Ishikawa (cell line): ENCODE data around the gene SLC6A6.

Experiments used
- CEBPB ChIP-seq: IDR thresholded peaks from 2 replicates; pipeline ENCODE4 v1.6.1; 2012
- CREB1 ChIP-seq: IDR thresholded peaks from 2 replicates; pipeline ENCODE4 v1.6.1; 2012; ENCODE audit warnings: low read depth
- EGR1 ChIP-seq: IDR thresholded peaks from 2 replicates; pipeline ENCODE4 v1.6.1; 2012
- EP300 ChIP-seq: IDR thresholded peaks from 2 replicates; pipeline ENCODE4 v1.6.1; 2012; ENCODE audit warnings: borderline replicate concordance
- FOXM1 ChIP-seq: IDR thresholded peaks from 2 replicates; pipeline ENCODE4 v1.6.1; 2012; ENCODE audit warnings: low read depth, borderline replicate concordance
- MAX ChIP-seq: IDR thresholded peaks from 2 replicates; pipeline ENCODE4 v1.6.1; 2012
- NFIC ChIP-seq: IDR thresholded peaks from 2 replicates; pipeline ENCODE4 v1.6.1; 2012
- RAD21 ChIP-seq: IDR thresholded peaks from 2 replicates; pipeline ENCODE4 v1.6.1; 2012; ENCODE audit warnings: low read depth
- TAF1 ChIP-seq: IDR thresholded peaks from 2 replicates; pipeline ENCODE4 v1.6.1; 2012; ENCODE audit warnings: low read depth, mild to moderate bottlenecking
- TCF12 ChIP-seq: IDR thresholded peaks from 2 replicates; pipeline ENCODE4 v1.6.1; 2012; ENCODE audit warnings: low read depth
- TEAD4 ChIP-seq: IDR thresholded peaks from 2 replicates; pipeline ENCODE4 v1.6.1; 2012
- YY1 ChIP-seq: IDR thresholded peaks from 2 replicates; pipeline ENCODE4 v1.6.1; 2012; ENCODE audit warnings: low read depth
- ZBTB7A ChIP-seq: IDR thresholded peaks from 2 replicates; pipeline ENCODE4 v1.6.1; 2012; ENCODE audit warnings: low read depth
- TF ChIP-seq, protein P1 (sequence below): IDR thresholded peaks from 2 replicates; pipeline ENCODE4 v1.6.1; 2012; ENCODE audit warnings: low read depth, mild to moderate bottlenecking
- TF ChIP-seq, protein P2 (sequence below): IDR thresholded peaks from 2 replicates; pipeline ENCODE4 v1.6.1; 2012

SLC6A6 gene

DNA sequence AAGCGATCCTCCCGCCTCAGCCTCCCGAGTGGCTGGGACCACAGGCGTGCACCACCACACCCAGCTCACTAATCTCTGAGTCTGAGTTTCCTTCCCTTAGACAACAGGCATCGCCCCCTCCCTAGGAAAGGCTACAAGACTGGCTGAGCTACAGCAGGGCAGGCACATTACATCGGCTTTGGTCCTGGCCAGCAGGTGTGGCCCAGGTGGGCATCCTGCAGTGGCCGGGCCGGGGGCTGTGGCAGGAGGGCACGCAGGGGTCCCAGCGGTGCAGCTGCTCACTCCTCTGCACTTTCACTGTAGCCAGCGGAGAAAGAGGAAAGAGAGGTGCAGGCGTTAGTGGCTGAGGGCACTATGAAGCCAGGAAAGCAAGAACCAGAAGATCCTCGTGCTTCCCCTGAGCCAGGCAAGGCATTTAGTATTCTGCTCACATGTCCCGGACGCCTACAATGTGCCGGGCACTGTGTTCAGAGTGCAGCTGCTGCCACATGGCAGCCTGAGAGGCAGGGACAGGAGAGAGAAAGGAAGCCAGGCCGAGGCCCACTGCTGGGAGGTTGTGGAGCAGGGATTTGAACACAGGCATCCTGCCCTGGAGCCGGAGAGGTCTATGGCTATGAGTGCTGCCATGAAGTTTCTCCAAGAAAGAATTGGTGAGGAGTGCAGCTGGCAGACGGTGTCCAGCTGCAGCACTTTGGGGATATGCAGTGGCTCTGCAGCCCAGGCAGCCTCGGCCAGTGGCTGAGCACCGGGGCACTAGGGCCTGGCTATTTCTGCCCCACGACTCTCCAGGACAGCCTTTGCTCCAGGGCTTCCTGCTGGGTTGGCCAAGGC is 115.4 kb downstream of the SLC6A6 start:
- no peak for TF ChIP-seq TEAD4
- no peak for TF ChIP-seq FOXM1
- TF ChIP-seq RAD21, result no peak
- TF ChIP-seq MAX, result no peak
- TF ChIP-seq TCF12, result no peak
- no peak for TF ChIP-seq EP300
- no peak for TF ChIP-seq ZBTB7A
- no peak for TF ChIP-seq NFIC
- no peak for TF ChIP-seq CEBPB
- TF ChIP-seq, protein P1, sequence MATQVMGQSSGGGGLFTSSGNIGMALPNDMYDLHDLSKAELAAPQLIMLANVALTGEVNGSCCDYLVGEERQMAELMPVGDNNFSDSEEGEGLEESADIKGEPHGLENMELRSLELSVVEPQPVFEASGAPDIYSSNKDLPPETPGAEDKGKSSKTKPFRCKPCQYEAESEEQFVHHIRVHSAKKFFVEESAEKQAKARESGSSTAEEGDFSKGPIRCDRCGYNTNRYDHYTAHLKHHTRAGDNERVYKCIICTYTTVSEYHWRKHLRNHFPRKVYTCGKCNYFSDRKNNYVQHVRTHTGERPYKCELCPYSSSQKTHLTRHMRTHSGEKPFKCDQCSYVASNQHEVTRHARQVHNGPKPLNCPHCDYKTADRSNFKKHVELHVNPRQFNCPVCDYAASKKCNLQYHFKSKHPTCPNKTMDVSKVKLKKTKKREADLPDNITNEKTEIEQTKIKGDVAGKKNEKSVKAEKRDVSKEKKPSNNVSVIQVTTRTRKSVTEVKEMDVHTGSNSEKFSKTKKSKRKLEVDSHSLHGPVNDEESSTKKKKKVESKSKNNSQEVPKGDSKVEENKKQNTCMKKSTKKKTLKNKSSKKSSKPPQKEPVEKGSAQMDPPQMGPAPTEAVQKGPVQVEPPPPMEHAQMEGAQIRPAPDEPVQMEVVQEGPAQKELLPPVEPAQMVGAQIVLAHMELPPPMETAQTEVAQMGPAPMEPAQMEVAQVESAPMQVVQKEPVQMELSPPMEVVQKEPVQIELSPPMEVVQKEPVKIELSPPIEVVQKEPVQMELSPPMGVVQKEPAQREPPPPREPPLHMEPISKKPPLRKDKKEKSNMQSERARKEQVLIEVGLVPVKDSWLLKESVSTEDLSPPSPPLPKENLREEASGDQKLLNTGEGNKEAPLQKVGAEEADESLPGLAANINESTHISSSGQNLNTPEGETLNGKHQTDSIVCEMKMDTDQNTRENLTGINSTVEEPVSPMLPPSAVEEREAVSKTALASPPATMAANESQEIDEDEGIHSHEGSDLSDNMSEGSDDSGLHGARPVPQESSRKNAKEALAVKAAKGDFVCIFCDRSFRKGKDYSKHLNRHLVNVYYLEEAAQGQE, result no peak
- TF ChIP-seq, protein P2, sequence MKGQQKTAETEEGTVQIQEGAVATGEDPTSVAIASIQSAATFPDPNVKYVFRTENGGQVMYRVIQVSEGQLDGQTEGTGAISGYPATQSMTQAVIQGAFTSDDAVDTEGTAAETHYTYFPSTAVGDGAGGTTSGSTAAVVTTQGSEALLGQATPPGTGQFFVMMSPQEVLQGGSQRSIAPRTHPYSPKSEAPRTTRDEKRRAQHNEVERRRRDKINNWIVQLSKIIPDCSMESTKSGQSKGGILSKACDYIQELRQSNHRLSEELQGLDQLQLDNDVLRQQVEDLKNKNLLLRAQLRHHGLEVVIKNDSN, result no peak

- TF ChIP-seq CREB1, result no peak
- TF ChIP-seq NFIC, result no peak
- TF ChIP-seq EGR1, result no peak
- TF ChIP-seq, protein P1, result no peak
- TF ChIP-seq RAD21, result no peak
- TF ChIP-seq TEAD4, result no peak
- TF ChIP-seq TCF12, result no peak
- TF ChIP-seq TAF1, result no peak
- TF ChIP-seq MAX, result no peak
- TF ChIP-seq EP300, result no peak
- TF ChIP-seq YY1, result no peak
- no peak for TF ChIP-seq FOXM1
- TF ChIP-seq, protein P2, result no peak
Observed at GRCh38 chr3:14518432-14518802, 116.0 kb downstream of the SLC6A6 start.

GRCh38 chr3:14518893-14519292 is 116.5 kb downstream of the SLC6A6 start:
- TF ChIP-seq MAX, result no peak
- TF ChIP-seq RAD21, result no peak
- TF ChIP-seq, protein P2, result no peak
- no peak for TF ChIP-seq ZBTB7A
- TF ChIP-seq TEAD4, result no peak
- TF ChIP-seq, protein P1, result no peak
- TF ChIP-seq CEBPB, result no peak
- no peak for TF ChIP-seq TAF1
- no peak for TF ChIP-seq FOXM1
- no peak for TF ChIP-seq NFIC
- TF ChIP-seq EP300, result no peak
- no peak for TF ChIP-seq YY1
- TF ChIP-seq EGR1, result no peak
- no peak for TF ChIP-seq CREB1

- no peak for TF ChIP-seq YY1
- TF ChIP-seq TEAD4, result no peak
- no peak for TF ChIP-seq MAX
- TF ChIP-seq EP300, result no peak
- no peak for TF ChIP-seq FOXM1
- no peak for TF ChIP-seq RAD21
- TF ChIP-seq TAF1, result no peak
- TF ChIP-seq, protein P1, result no peak
- TF ChIP-seq TCF12, result no peak
- no peak for TF ChIP-seq CEBPB
- TF ChIP-seq, protein P2, result no peak
- no peak for TF ChIP-seq ZBTB7A
Observed at GRCh38 chr3:14519406-14519805, 117.0 kb downstream of the SLC6A6 start.
